HUES64 (cell line): ENCODE measurements around the gene NTRK2.
A peak's percentile ranks its signal among the peaks of the same experiment; 100 is the strongest.

Source experiments
- H3K27ac ChIP-seq: 2 replicates; pipeline ENCODE4 v1.7.0; 2013; ENCODE audit warnings: low read depth, low read length, inconsistent platforms
- H3K27me3 ChIP-seq: 2 replicates; pipeline ENCODE4 v1.6.1; 2013; ENCODE audit warnings: mild to moderate bottlenecking, low read length; ENCODE audit not compliant: insufficient read depth
- H3K36me3 ChIP-seq: 2 replicates; pipeline ENCODE4 v1.6.1; 2013; ENCODE audit warnings: mild to moderate bottlenecking, low read length; ENCODE audit not compliant: insufficient read depth
- H3K4me1 ChIP-seq: 2 replicates; pipeline ENCODE4 v1.6.1; 2013; ENCODE audit warnings: mild to moderate bottlenecking, low read length, moderate library complexity; ENCODE audit not compliant: insufficient read depth
- H3K4me3 ChIP-seq: 2 replicates; pipeline ENCODE4 v1.5.1; 2013; ENCODE audit warnings: mild to moderate bottlenecking, low read length, moderate library complexity
- H3K9ac ChIP-seq: 2 replicates; pipeline ENCODE4 v1.6.1; 2013; ENCODE audit warnings: mild to moderate bottlenecking, low read depth, low read length
- H3K9me3 ChIP-seq: 2 replicates; pipeline ENCODE4 v1.6.1; 2013; ENCODE audit warnings: low read depth, low read length; ENCODE audit not compliant: insufficient read depth
- WGBS: fragments of 150-250, 120-280 bp; methylation state at CpG from one replicate; pipeline ENCODE4 v1.1.7; 2013; ENCODE audit warnings: missing lambda C conversion rate; 5-methylcytosine and 5-hydroxymethylcytosine counted together

Gene NTRK2

GRCh38 chr9:84688956-84689355 lies 19.4 kb downstream of the NTRK2 start:
- Histone ChIP-seq H3K4me3 (no peak overlapping the region), H3K4me1 (0 out of 2 replicates have a peak, but pooled peaks cover 2% of the 10 kb centered on the region), H3K27ac (no peak overlapping the region), H3K36me3 (no peaks in the 10 kb centered on the region), H3K27me3 (no peaks in the 10 kb centered on the region), H3K9me3 (no peaks in the 10 kb centered on the region), H3K9ac (no peak overlapping the region)
- WGBS: 78% methylated on average over 4 of the region's 4 CpGs

- 94% methylated on average over 5 of the region's 5 CpGs for WGBS
- Histone ChIP-seq H3K36me3 (no peaks in the 10 kb centered on the region), H3K27ac (no peak overlapping the region), H3K9me3 (no peaks in the 10 kb centered on the region), H3K9ac (no peak overlapping the region), H3K27me3 (no peaks in the 10 kb centered on the region), H3K4me3 (no peak overlapping the region), H3K4me1 (0 out of 2 replicates have a peak, but pooled peaks cover 5% of the 10 kb centered on the region)
Measured at GRCh38 chr9:84691634-84692033, 22.1 kb downstream of the NTRK2 start.

DNA sequence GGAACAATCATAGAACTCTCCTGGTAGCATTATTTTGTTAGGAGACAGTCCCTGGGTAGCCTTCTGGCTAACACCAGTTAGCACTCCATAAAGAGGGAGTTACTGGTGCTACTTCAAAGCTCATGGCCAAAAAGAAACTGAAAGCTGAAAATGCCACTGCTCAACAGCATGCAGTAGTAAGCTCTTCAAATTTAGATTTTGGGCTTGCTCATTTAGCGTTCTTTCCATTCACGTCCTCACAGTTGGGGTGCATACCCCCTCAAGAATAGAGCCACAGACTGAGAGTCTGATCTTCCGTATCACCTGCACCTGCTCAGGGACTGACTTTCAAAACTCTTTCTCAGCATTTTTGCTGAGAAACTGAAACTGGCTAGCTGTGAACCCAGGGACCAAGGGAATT lies 24.7 kb downstream of the NTRK2 start:
- Histone ChIP-seq H3K9ac (no peak overlapping the region), H3K27me3 (no peaks in the 10 kb centered on the region), H3K9me3 (no peaks in the 10 kb centered on the region), H3K27ac (no peak overlapping the region), H3K4me1 (0 out of 2 replicates have a peak, but pooled peaks cover 10% of the 10 kb centered on the region), H3K36me3 (no peaks in the 10 kb centered on the region), H3K4me3 (no peak overlapping the region)
- WGBS: 30% methylated on average over 3 of the region's 3 CpGs

- no peaks in the 10 kb centered on the region for H3K27me3 ChIP-seq
- no peak overlapping the region for H3K4me3 ChIP-seq
- no peak overlapping the region for H3K27ac ChIP-seq
- 88% methylated on average over 8 of the region's 8 CpGs for WGBS
- H3K9me3 ChIP-seq: no peaks in the 10 kb centered on the region
- H3K36me3 ChIP-seq: no peaks in the 10 kb centered on the region
- H3K4me1 ChIP-seq: peaks cover 10% of the 10 kb centered on the region; the same call in 1 of the 2 replicates
- H3K9ac ChIP-seq: no peak overlapping the region
Measured at GRCh38 chr9:84697042-84697441, 27.5 kb downstream of the NTRK2 start.

GRCh38 chr9:84697509-84698114 lies 28.1 kb downstream of the NTRK2 start:
- Histone ChIP-seq H3K9me3 (no peaks in the 10 kb centered on the region), H3K27me3 (no peaks in the 10 kb centered on the region), H3K9ac (no peak overlapping the region), H3K4me3 (no peak overlapping the region), H3K27ac (no peak overlapping the region), H3K4me1 (peaks cover 10% of the 10 kb centered on the region; the same call in 1 of the 2 replicates), H3K36me3 (no peaks in the 10 kb centered on the region)
- 21% methylated on average over 4 of the region's 4 CpGs for WGBS

GRCh38 chr9:84698323-84698722 lies 28.8 kb downstream of the NTRK2 start:
- no peak overlapping the region for H3K9ac ChIP-seq
- no CpG with 5 or more reads among the region's 2 CpGs for WGBS
- no peaks in the 10 kb centered on the region for H3K9me3 ChIP-seq
- H3K36me3 ChIP-seq: no peaks in the 10 kb centered on the region
- H3K4me3 ChIP-seq: no peak overlapping the region
- no peak overlapping the region for H3K27ac ChIP-seq
- H3K4me1 ChIP-seq: peaks cover 10% of the 10 kb centered on the region; the same call in 1 of the 2 replicates
- H3K27me3 ChIP-seq: no peaks in the 10 kb centered on the region

- Histone ChIP-seq H3K4me3 (no peak overlapping the region), H3K4me1 (peaks cover 5% of the 10 kb centered on the region; the same call in 1 of the 2 replicates)
- 60% methylated on average over 1 of the region's 1 CpG for WGBS
Measured at GRCh38 chr9:84699984-84700383, 30.5 kb downstream of the NTRK2 start.

GRCh38 chr9:84701801-84702200 lies 32.3 kb downstream of the NTRK2 start:
- peaks cover 3% of the 10 kb centered on the region; the same call in 1 of the 2 replicates for H3K9me3 ChIP-seq
- peaks cover 10% of the 10 kb centered on the region for H3K4me1 ChIP-seq
- 96% methylated on average over 6 of the region's 6 CpGs for WGBS
- H3K27ac ChIP-seq: no peak overlapping the region
- no peaks in the 10 kb centered on the region for H3K36me3 ChIP-seq
- no peak overlapping the region for H3K4me3 ChIP-seq
- no peaks in the 10 kb centered on the region for H3K27me3 ChIP-seq
- no peak overlapping the region for H3K9ac ChIP-seq

More at GRCh38 chr9:84699984-84700383, 30.5 kb downstream of the NTRK2 start:
- no peak overlapping the region for H3K27ac ChIP-seq
- H3K9me3 ChIP-seq: no peaks in the 10 kb centered on the region
- H3K27me3 ChIP-seq: no peaks in the 10 kb centered on the region
- H3K36me3 ChIP-seq: no peaks in the 10 kb centered on the region
- no peak overlapping the region for H3K9ac ChIP-seq

DNA sequence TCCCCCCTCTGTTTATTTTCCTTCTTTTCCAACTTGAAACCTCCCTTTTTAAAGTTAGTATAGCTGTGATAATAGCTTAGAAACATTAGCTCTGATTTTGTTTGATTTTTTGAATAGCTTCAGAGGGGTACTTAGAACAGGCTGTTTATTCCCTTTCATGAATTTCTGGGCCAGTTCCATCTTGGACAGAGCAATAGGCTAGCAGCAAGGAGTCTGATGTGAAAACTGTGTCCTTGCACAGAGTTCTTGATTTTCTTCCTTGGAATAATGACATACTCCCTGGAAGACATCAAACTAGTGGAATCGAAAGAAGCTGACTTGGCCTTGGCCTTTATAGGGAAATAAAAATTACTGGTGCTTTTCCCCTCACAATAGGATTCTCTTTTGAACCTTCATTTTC lies 32.9 kb downstream of the NTRK2 start:
- H3K9ac ChIP-seq: no peak overlapping the region
- no peak overlapping the region for H3K27ac ChIP-seq
- H3K27me3 ChIP-seq: no peaks in the 10 kb centered on the region
- H3K36me3 ChIP-seq: no peaks in the 10 kb centered on the region
- WGBS: 100% methylated on average over 1 of the region's 1 CpG
- no peak overlapping the region for H3K4me3 ChIP-seq
- peaks cover 16% of the 10 kb centered on the region for H3K4me1 ChIP-seq
- peaks cover 3% of the 10 kb centered on the region; the same call in 1 of the 2 replicates for H3K9me3 ChIP-seq

DNA sequence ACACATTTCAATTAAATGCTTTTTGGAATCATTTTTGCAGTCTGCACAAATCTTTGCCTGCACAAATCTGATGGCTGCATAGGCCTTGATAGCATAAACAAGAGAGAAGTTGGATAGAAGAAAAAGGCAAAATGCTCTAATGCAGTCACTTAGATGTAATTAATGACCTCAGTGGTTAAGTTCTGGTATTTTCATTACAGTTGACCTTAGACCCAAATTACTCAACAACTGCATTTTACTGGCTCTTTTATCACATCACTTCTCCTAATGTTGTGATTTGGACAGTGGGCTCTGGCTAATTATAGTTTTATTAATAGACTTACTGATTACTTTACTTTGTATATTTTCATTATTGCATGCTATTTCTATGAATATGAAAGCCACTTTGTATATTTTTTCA lies 34.3 kb downstream of the NTRK2 start:
- Histone ChIP-seq H3K27me3 (no peaks in the 10 kb centered on the region), H3K9ac (no peak overlapping the region), H3K27ac (no peak overlapping the region), H3K4me3 (no peak overlapping the region), H3K36me3 (no peaks in the 10 kb centered on the region), H3K9me3 (peaks cover 3% of the 10 kb centered on the region; the same call in 1 of the 2 replicates), H3K4me1 (peaks cover 24% of the 10 kb centered on the region)

DNA sequence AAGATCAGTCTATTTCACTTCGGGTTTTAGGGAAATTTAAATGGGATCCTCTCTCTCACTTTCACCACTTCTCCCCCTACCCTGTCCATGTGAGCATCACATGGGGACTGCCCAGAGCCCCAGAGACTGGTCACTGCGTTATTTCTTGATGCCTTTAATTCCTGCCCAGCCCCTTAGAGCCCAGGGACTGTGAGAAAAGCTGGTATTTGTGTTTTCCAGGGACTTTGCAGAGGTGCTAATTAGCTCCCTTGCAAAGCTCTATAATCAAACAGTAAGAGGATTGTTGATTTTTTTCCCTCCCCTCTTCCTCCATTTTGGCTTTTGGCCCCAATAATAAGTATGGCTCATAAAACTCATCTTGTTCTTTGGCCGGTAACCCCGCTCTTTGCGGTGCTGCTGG lies 35.6 kb downstream of the NTRK2 start:
- H3K4me1 ChIP-seq: peaks cover 38% of the 10 kb centered on the region
- H3K9ac ChIP-seq: no peak overlapping the region
- H3K4me3 ChIP-seq: no peak overlapping the region
- H3K27ac ChIP-seq: no peak overlapping the region
- no peaks in the 10 kb centered on the region for H3K36me3 ChIP-seq
- no peaks in the 10 kb centered on the region for H3K27me3 ChIP-seq
- WGBS: 87% methylated on average over 5 of the region's 5 CpGs
- peaks cover 3% of the 10 kb centered on the region; the same call in 1 of the 2 replicates for H3K9me3 ChIP-seq

GRCh38 chr9:84708400-84708799 lies 38.9 kb downstream of the NTRK2 start:
- Histone ChIP-seq H3K27ac (peak overlapping the region; percentile 91), H3K36me3 (no peaks in the 10 kb centered on the region), H3K4me1 (peaks cover 38% of the 10 kb centered on the region), H3K9ac (no peak overlapping the region), H3K27me3 (no peaks in the 10 kb centered on the region), H3K4me3 (peak overlapping the region; percentile 27), H3K9me3 (peaks cover 3% of the 10 kb centered on the region; the same call in 1 of the 2 replicates)
- WGBS: 0% methylated on average over 1 of the region's 1 CpG
